ENCODE data around the gene LDB3.

Gene LDB3

DNA sequence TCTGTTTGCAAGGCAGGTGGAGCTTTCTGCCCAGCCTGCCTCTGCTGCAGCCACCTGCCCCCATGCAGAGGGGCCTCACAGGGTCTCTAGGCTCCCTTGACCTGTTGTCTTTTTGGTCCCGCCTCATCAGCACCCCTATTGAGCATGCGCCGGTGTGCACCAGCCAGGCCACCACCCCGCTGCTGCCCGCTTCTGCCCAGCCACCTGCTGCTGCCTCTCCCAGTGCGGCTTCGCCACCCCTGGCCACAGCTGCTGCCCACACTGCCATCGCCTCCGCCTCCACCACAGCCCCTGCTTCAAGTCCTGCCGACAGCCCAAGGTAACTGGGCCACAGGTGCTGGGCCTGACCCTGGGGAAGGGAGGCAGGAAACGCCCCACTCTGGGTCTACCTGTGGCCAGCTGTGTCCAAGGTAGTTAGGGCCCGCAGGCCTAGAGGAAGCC, 38.1 kb downstream of the LDB3 start:
- no peaks in the 10 kb centered on the region for H3K9me3 ChIP-seq
- in situ Hi-C loops (cut with MboI; ENCODE audit: low sequenced_read_pairs) = loop anchor here (5.0 kb wide), 1 partner anchor 191 kb away; no protein-coding TSS in a partner anchor

DNA sequence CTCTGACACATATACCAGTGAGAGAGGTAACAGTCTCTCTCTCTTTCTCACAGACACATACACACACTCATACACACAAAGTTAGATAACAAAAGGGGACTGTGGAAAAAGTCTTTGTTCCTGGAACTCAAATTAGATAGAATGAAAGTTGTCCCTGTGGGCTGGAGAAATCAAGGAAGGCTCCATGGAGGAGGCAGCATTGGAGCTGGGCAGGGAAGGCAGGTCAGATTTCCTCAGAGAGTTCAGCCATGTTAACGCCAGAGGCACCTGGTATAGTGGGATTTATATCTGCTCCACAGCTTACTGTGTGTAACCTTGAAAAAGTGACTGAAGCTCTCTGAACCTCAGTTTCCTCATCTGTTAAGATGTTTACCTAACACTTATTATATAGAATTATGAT, 38.7 kb downstream of the LDB3 start:
- no peak for DNase-seq (ENCODE audit: low spot score in 2 of 2)
- in situ Hi-C loops (cut with MboI; ENCODE audit: low sequenced_read_pairs) = loop anchor here (5.0 kb wide), 1 partner anchor 190 kb away; no protein-coding TSS in a partner anchor
- Histone ChIP-seq H3K36me3 (replicated peaks) (no peaks in the 10 kb centered on the region), H3K27me3 (ENCODE audit: low read depth) (no peaks in the 10 kb centered on the region), H3K4me3 (no peak overlapping the region), H3K4me1 (peaks cover 10% of the 10 kb centered on the region), H3K9me3 (no peaks in the 10 kb centered on the region)

More for the DNA sequence above, 38.1 kb downstream of the LDB3 start:
- no peaks in the 10 kb centered on the region for H3K27me3 ChIP-seq (ENCODE audit: low read depth)
- H3K4me3 ChIP-seq = no peak overlapping the region
- DNase-seq (ENCODE audit: low spot score in 2 of 2) = no peak
- peaks cover 8% of the 10 kb centered on the region for H3K4me1 ChIP-seq
- H3K36me3 ChIP-seq (replicated peaks) = no peaks in the 10 kb centered on the region

DNA sequence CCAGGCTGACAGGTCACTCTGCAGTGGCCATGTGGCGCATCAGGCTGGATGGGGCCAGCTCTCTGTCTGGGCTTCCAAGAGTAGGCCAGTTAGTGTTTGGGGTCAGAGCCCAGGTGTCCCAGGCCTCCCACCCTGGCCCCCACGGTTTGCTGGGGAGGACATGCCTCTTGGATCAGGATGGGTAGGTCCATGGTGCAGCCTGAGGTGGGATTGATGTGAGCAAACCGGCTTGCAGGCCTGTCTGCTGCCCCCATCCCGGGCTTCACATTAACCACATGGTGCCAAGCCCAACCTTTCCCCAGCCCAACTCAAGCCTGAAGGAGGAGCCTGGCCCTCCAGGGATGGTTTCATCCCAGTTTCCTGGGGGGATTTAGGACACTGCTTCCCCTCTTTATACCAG, 39.2 kb downstream of the LDB3 start:
- DNase-seq (ENCODE audit: low spot score in 2 of 2) = no peak
- H3K27me3 ChIP-seq (ENCODE audit: low read depth) = no peaks in the 10 kb centered on the region
- H3K9me3 ChIP-seq = no peaks in the 10 kb centered on the region
- peaks cover 15% of the 10 kb centered on the region for H3K4me1 ChIP-seq
- in situ Hi-C loops (cut with MboI; ENCODE audit: low sequenced_read_pairs) = loop anchor here (5.0 kb wide), 1 partner anchor 190 kb away; no protein-coding TSS in a partner anchor
- H3K4me3 ChIP-seq = no peak overlapping the region
- no peaks in the 10 kb centered on the region for H3K36me3 ChIP-seq (replicated peaks)

DNA sequence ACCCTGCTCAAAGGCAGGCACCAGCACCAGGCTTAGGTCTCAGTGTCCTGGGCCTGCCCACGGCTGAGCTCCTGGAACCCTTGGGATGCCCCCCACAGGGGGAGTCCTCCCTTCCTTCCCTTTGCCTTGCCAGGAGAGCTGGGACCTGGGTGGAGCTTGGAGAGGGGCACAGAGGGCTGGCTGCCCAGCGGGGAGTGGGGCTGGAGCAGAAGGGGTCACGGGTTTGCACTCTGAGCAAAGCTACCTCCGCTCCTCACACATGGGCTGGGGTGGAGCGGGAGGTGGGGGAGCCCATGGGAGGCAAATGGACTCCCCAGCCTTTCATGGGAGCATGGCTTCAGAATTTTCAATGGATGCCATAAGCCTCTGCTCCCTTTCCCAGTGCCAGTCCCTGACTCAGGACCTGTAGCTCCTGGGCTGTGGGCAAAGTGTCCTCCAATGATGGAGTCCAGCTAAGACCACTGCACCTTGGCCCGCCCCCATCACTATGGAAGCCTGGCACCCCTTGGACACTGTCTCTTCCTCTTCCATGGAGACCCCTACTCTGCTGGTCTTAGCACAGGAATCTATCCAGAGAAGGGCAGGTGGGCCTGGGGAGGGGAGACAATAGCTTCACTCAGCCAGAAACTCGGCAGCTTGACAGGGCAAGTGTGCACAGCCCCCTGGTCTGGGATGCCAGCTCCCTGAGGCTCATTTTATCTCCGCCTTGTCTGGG, 39.9 kb downstream of the LDB3 start:
- no peaks in the 10 kb centered on the region for H3K27me3 ChIP-seq (ENCODE audit: low read depth)
- H3K36me3 ChIP-seq (replicated peaks) = no peaks in the 10 kb centered on the region
- no peak overlapping the region for H3K4me3 ChIP-seq
- no peaks in the 10 kb centered on the region for H3K9me3 ChIP-seq
- in situ Hi-C loops (cut with MboI; ENCODE audit: low sequenced_read_pairs) = loop anchor here (5.0 kb wide), 1 partner anchor 189 kb away; no protein-coding TSS in a partner anchor
- H3K4me1 ChIP-seq = peaks cover 16% of the 10 kb centered on the region
- no peak for DNase-seq (ENCODE audit: low spot score in 2 of 2)

DNA sequence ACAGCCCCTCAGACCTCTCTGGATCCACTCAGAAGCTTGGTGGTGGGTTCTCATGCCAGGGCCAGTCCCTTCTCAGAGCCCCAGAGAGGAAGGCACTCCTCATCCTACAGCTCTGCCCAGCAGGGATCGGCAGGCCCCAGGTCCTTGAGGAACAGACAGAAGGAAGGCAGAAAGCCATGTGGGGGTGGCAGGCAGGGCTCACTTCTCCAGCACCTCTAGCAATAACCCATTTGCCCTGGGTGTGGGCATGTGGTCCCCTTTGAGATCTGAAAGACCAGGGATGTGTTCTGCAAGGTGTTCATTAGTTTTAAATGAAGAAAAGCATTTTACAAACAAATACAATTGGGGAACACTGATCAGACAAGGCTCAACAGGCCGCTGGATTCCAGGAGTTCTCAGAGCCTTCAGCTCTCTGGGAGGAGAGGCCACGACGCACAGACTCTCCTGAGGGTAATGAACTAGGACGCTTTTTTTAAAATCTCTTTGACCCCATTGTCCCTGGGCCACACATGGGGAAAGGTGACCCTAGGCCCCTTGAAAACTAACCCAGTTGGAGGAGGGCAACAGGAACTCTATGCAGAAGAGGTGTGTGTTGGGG, 40.6 kb downstream of the LDB3 start:
- Histone ChIP-seq H3K27me3 (ENCODE audit: low read depth) (no peaks in the 10 kb centered on the region), H3K36me3 (replicated peaks) (no peaks in the 10 kb centered on the region), H3K9me3 (no peaks in the 10 kb centered on the region), H3K4me1 (peaks cover 16% of the 10 kb centered on the region), H3K4me3 (no peak overlapping the region)
- in situ Hi-C loops (cut with MboI; ENCODE audit: low sequenced_read_pairs) = loop anchor here (5.0 kb wide), 1 partner anchor 188 kb away; no protein-coding TSS in a partner anchor
- no peak for DNase-seq (ENCODE audit: low spot score in 2 of 2)

DNA sequence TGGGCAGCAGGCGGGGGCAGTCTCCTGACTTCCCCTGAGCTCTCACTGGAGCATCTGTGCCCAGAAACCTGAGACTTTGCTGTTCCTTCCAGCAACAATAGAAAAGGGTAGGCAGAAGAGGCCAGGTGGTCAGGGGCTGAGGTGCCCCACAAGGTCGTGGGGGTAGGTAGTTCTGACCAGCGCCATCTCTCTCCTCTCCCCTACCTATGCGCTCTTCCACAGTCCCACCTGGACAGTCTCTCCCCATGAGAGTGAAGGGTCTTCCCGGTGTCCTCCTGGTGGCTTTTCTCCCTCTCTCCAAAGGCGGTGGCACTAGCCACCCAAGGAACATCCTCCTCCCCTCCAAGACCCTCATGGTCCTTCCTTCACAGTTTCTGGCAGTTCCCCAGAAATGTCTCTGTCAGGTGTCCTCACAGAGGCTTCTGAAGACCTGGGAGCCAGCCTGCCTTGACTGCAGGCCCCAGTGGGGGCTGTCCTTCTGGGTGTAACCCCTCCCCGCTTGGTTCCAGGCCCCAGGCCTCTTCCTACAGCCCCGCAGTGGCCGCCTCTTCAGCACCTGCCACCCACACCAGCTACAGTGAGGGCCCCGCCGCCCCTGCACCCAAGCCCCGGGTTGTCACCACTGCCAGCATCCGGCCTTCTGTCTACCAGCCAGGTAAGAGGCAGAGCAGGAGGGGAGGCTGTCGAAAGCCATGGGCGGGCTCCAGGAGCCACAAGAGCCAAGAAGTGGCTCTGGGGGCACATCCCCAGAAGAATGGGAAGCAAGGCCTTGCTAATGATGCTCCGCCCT, 41.3 kb downstream of the LDB3 start:
- H3K27me3 ChIP-seq (ENCODE audit: low read depth) = no peaks in the 10 kb centered on the region
- in situ Hi-C loops (cut with MboI; ENCODE audit: low sequenced_read_pairs) = loop anchor here (5.0 kb wide), 1 partner anchor 188 kb away; no protein-coding TSS in a partner anchor
- H3K36me3 ChIP-seq (replicated peaks) = no peaks in the 10 kb centered on the region
- H3K9me3 ChIP-seq = no peaks in the 10 kb centered on the region
- H3K4me1 ChIP-seq = peaks cover 16% of the 10 kb centered on the region
- DNase-seq (ENCODE audit: low spot score in 2 of 2) = no peak
- H3K4me3 ChIP-seq = no peak overlapping the region

DNA sequence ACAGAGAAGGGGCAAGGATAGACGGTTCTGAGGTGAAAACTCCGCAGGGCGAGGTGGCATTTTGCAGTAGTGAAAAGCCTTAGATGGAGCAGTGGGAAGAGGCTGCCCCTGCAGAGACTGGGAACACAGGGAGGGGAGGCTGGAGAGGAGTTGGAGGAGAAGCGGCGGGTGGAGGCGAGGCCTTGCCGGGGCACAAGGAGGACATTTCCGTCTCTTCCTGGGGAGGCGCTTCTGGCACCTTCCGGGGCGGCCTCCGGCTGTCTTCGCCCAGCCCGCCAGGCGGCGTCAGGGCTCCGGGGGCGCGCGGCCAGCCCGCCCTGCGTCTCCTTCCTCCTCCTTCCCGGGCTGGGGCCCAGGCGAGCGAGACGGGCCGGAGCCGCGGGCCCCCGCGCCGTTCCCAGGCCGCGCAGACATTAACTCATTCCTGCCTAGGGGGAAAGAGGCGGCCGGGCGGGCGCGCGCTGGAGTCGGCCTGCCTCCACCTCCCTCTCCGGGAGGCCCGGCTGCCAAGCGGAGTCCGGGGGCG, 42.7 kb downstream of the LDB3 start:
- peaks cover 11% of the 10 kb centered on the region for H3K4me1 ChIP-seq
- no peaks in the 10 kb centered on the region for H3K36me3 ChIP-seq (replicated peaks)
- no peaks in the 10 kb centered on the region for H3K27me3 ChIP-seq (ENCODE audit: low read depth)
- H3K4me3 ChIP-seq = peak overlapping the region; percentile 46
- peak; percentile 78 to 89 for DNase-seq (ENCODE audit: low spot score in 2 of 2)
- in situ Hi-C loops (cut with MboI; ENCODE audit: low sequenced_read_pairs) = no loop called here
- no peaks in the 10 kb centered on the region for H3K9me3 ChIP-seq

DNA sequence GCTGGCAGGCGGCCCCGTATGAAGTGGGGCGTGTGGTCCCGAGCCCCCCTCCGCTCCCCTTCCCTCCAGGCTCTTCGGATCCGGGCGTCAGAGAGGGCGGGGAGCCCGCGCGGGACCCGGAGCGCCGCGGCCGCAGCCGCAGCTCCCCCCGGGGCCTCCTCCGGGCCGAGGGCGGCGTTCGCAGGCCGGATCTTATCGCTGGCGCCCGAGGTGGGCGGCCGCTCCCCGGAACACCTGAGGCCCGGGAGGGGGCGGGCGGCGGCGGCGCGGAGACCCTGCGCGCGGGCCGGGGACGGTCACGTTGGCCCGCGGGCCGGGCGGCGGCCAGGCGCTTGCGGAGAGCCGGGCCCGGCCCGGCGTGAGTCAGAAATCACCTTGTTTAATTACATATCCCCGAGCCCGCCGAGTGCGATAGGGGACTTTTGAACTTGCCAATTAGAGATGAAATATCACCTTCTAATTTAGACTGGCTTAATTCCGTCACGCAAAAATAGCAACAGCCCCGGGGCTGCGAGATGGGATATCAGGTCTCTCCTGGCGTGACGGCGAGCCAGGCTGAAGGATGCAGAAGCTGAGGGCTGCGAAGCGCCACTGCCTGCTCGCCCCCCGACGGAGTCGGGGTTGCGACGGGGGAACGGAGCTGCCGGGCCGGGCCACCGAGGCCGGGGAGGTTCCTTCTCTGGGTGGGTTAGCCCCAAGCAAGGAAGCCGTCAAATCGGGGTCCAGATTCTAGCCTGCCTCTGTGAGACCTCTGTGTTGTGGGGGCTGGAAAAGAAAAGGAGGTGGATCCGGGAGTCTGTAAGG, 43.4 kb downstream of the LDB3 start:
- H3K4me1 ChIP-seq = peaks cover 11% of the 10 kb centered on the region
- H3K9me3 ChIP-seq = no peaks in the 10 kb centered on the region
- H3K27me3 ChIP-seq (ENCODE audit: low read depth) = no peaks in the 10 kb centered on the region
- H3K4me3 ChIP-seq = peak overlapping the region; percentile 46
- in situ Hi-C loops (cut with MboI; ENCODE audit: low sequenced_read_pairs) = no loop called here
- peak; percentile 20 to 58 for DNase-seq (ENCODE audit: low spot score in 2 of 2)
- no peaks in the 10 kb centered on the region for H3K36me3 ChIP-seq (replicated peaks)

DNA sequence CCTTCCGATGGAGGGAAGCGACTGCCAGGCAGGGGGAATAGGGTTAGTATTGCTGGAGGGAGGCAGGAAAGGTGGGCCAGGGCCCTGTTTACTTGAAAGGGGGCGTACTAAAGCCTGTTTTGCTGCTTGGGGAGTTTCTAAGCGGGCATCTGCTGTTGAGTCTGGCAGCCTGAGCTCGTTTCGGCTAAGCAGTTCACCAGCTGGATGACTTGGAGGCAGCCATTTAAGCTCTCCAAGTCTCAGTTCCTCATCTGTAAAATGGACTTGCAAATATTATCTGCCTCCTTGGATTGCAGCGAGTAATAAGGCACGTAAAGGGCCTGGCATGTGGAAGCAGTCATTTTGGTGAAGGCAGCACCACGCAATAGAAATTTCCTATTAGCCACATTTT, 44.0 kb downstream of the LDB3 start:
- no peak for DNase-seq (ENCODE audit: low spot score in 2 of 2)
- peaks cover 11% of the 10 kb centered on the region for H3K4me1 ChIP-seq
- in situ Hi-C loops (cut with MboI; ENCODE audit: low sequenced_read_pairs) = no loop called here
- no peaks in the 10 kb centered on the region for H3K36me3 ChIP-seq (replicated peaks)
- no peaks in the 10 kb centered on the region for H3K9me3 ChIP-seq
- no peaks in the 10 kb centered on the region for H3K27me3 ChIP-seq (ENCODE audit: low read depth)
- peak overlapping the region; percentile 46 for H3K4me3 ChIP-seq

DNA sequence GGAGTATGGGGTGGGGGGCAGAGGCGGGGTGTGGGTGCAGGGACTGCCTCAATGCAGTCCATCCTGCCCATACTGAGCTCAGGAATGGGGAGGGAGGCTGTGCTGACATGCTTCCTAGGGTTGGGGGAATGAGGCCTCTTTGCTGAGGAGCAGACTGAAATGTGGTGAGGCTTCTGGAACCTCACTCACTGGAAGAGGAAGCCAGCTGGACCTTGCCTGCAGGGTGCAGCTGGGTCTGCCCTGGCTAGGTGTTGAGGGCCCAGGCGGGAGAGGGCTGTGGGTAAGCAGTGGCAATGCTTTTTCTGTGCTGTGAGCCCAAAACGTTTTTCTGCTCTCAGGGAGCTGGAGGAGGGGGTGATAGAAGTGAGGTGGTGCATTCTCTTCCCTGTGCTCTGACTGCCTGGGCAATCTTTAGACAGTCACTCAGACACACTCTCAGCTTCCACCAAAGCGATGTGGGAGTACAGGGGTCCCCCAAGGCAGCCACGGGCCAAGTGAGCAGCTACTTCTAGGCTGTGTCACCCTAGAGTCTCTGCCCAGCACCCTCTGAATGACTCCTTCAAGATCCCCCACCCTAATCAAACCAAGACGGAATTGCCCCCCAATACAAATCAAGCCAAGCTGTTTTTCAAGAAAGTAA, 47.0 kb downstream of the LDB3 start:
- in situ Hi-C loops (cut with MboI; ENCODE audit: low sequenced_read_pairs) = no loop called here
- DNase-seq (ENCODE audit: low spot score in 2 of 2) = no peak
- no peak overlapping the region for H3K4me3 ChIP-seq
- H3K27me3 ChIP-seq (ENCODE audit: low read depth) = no peaks in the 10 kb centered on the region
- no peaks in the 10 kb centered on the region for H3K9me3 ChIP-seq
- H3K4me1 ChIP-seq = peaks cover 11% of the 10 kb centered on the region
- no peaks in the 10 kb centered on the region for H3K36me3 ChIP-seq (replicated peaks)

DNA sequence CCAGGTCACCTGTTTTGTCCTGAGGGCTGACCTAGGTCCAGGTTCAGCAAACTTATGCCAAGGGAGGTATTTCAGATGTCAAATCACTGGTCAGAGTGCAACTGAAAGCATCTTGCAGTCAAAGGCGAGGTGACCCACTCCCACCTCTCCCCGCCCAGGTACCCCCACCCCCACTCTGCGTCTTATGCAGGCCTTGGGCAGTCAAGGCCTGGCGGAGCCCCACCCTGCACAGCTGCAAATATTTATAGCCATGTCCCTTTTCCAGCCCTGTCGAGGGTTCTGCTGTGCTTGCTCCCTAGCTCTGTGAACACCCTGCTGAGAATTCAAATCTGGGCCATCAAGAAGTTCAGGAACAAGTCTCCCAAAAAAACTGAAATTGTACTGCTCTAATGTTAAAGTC, 47.5 kb downstream of the LDB3 start:
- no peak for DNase-seq (ENCODE audit: low spot score in 2 of 2)
- Histone ChIP-seq H3K27me3 (ENCODE audit: low read depth) (no peaks in the 10 kb centered on the region), H3K4me3 (no peak overlapping the region), H3K4me1 (peaks cover 10% of the 10 kb centered on the region), H3K9me3 (no peaks in the 10 kb centered on the region), H3K36me3 (replicated peaks) (no peaks in the 10 kb centered on the region)
- in situ Hi-C loops (cut with MboI; ENCODE audit: low sequenced_read_pairs) = no loop called here

DNA sequence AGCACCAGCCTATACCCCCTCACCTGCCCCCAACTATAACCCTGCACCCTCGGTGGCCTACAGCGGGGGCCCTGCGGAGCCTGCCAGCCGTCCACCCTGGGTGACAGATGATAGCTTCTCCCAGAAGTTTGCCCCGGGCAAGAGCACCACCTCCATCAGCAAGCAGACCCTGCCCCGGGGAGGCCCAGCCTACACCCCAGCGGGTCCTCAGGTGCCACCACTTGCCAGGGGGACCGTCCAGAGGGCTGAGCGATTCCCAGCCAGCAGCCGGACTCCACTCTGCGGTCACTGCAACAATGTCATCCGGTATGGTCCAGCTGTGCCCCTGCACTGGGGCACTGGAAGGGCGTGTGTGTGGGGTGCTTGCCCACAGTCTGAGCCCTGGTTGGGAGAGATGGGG, 48.2 kb downstream of the LDB3 start:
- H3K4me1 ChIP-seq = peaks cover 8% of the 10 kb centered on the region
- H3K4me3 ChIP-seq = no peak overlapping the region
- in situ Hi-C loops (cut with MboI; ENCODE audit: low sequenced_read_pairs) = no loop called here
- H3K9me3 ChIP-seq = no peaks in the 10 kb centered on the region
- H3K27me3 ChIP-seq (ENCODE audit: low read depth) = no peaks in the 10 kb centered on the region
- no peak for DNase-seq (ENCODE audit: low spot score in 2 of 2)
- H3K36me3 ChIP-seq (replicated peaks) = no peaks in the 10 kb centered on the region

DNA sequence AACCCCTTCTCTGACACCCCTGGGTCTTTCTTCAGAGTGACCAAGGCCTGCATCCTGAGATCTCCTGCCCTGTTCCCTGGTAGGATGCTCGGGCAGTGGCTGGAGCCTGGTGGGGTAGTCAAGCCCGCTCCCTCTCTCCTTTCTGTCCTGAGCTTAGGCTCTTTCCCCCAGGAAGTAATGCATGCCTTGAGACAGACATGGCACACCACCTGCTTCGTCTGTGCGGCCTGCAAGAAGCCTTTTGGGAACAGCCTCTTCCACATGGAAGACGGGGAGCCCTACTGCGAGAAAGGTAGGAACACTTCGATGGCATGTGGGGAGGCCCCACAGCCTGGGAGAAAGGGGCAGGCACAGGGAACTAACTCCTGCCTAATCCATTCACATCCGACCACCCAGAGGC, 50.2 kb downstream of the LDB3 start:
- Histone ChIP-seq H3K9me3 (no peaks in the 10 kb centered on the region), H3K36me3 (replicated peaks) (no peaks in the 10 kb centered on the region), H3K4me1 (no peaks in the 10 kb centered on the region), H3K4me3 (no peak overlapping the region), H3K27me3 (ENCODE audit: low read depth) (no peaks in the 10 kb centered on the region)
- in situ Hi-C loops (cut with MboI; ENCODE audit: low sequenced_read_pairs) = no loop called here
- no peak for DNase-seq (ENCODE audit: low spot score in 2 of 2)

All from HAP-1 (cell line).